B cell (primary cell): ENCODE data around the gene IPCEF1.

ENCODE experiments used
- CTCF ChIP-seq: fragments of 200-600 bp; IDR thresholded peaks from one replicate; pipeline ENCODE4 v1.8.0; 2022; ENCODE audit warnings: antibody characterized with exemption, mild to moderate bottlenecking
- EZH2 ChIP-seq: IDR thresholded peaks from 2 replicates; pipeline ENCODE4 v1.6.1; 2012; ENCODE audit warnings: borderline replicate concordance, low read depth, mild to moderate bottlenecking, moderate library complexity, low read length; ENCODE audit not compliant: insufficient read depth, poor library complexity, severe bottlenecking

DNA sequence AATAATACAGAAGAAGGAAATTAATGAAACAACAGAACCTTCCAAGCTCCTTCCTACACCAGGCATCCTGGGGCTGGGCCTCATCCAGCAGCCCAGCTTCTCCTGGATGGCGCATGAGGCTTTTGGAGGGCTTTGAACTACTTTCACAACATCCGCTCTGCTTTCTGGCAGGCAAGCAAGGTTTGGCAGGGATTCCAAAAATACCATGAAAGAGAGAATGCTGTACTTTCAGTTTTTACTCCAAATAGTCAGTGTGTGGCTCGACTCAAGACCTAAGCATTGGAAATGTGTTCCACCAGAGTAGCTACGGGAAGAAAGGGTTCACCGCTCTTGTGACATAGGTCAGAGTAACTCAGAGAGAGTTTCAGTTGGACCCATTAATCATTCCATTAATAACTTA is 192.2 kb downstream of the IPCEF1 start:
- TF ChIP-seq CTCF (no peak), EZH2 (no peak)
